CD4-positive, alpha-beta T cell (primary cell): ENCODE measurements around the gene ABCA9. TPM values are rescaled to one million over a fixed set of nuclear protein-coding genes. Genes with fewer than 3 reads are reported as not detected.
"Not testable (repeated sequence)": the region's sequence is repeated elsewhere in the genome, so short reads cannot be mapped to it uniquely, and the experiment has no call there.

Experiments used
- ATAC-seq: fragments of 200-7000 bp; cut with Tn5 transposase; one replicate; pipeline ENCODE4 v1.10.0; 2022; ENCODE audit warnings: mild to moderate bottlenecking; ENCODE audit not compliant: poor library complexity
- CTCF ChIA-PET: fragments of 350-600 bp; sonication (Branson Sonifier 250); formaldehyde crosslinking; loops from one replicate; lab custom pipeline; 2021; ENCODE audit warnings: antibody characterized with exemption, inconsistent platforms; lab: Charles Lee
- POLR2A ChIA-PET: fragments of 350-600 bp; sonication (Branson Sonifier 250); formaldehyde crosslinking; loops from one replicate; lab custom pipeline; 2021; ENCODE audit warnings: antibody characterized with exemption, inconsistent platforms; lab: Charles Lee
- DNase-seq, 14 experiments: peaks; one replicate each; pipeline ENCODE4 v3.0.0-alpha.2; 2013 to 2020; ENCODE audit warnings: mixed read lengths in 2 of 14
- H3K27ac ChIP-seq, 2 donors: one replicate each; pipeline versions ENCODE4 v1.5.1 to v1.7.0; 2013; ENCODE audit warnings: low read length in 2 of 2, low read depth in 1 of 2, mild to moderate bottlenecking in 1 of 2
- H3K27me3 ChIP-seq, 2 experiments: 1 replicate in 1 of 2; 2 replicates in 1 of 2; pipeline versions ENCODE4 v1.6.1 to v1.7.0; 2013; ENCODE audit warnings: low read length in 2 of 2, control low read depth in 1 of 2, mild to moderate bottlenecking in 1 of 2, moderate library complexity in 1 of 2; ENCODE audit not compliant: insufficient read depth in 2 of 2, control insufficient read depth in 1 of 2
- H3K36me3 ChIP-seq: one replicate; pipeline ENCODE4 v1.6.1; 2013; ENCODE audit warnings: low read length, control low read depth; ENCODE audit not compliant: insufficient read depth
- H3K4me1 ChIP-seq: one replicate; pipeline ENCODE4 v1.6.1; 2013; ENCODE audit warnings: low read length, control low read depth; ENCODE audit not compliant: insufficient read depth
- H3K4me3 ChIP-seq: one replicate; pipeline ENCODE4 v1.5.1; 2013; ENCODE audit warnings: mild to moderate bottlenecking, low read length, moderate library complexity
- H3K9me3 ChIP-seq, 2 experiments: 1 replicate in 1 of 2; 2 replicates in 1 of 2; pipeline versions ENCODE4 v1.6.1 to v1.7.0; 2013; ENCODE audit warnings: low read length in 2 of 2, mild to moderate bottlenecking in 2 of 2, control low read depth in 1 of 2, moderate library complexity in 1 of 2; ENCODE audit not compliant: control insufficient read depth in 1 of 2, insufficient read depth in 1 of 2
- H3K27ac Mint-ChIP-seq: one replicate; pipeline ENCODE4 v1.8.0; 2020; ENCODE audit warnings: mixed read lengths
- H3K27me3 Mint-ChIP-seq: one replicate; pipeline ENCODE4 v1.8.0; 2021; ENCODE audit warnings: mixed read lengths
- H3K36me3 Mint-ChIP-seq: one replicate; pipeline ENCODE4 v1.8.0; 2021; ENCODE audit warnings: low read depth, mixed read lengths
- H3K4me1 Mint-ChIP-seq: one replicate; pipeline ENCODE4 v1.8.0; 2021; ENCODE audit warnings: low read depth, mixed read lengths
- H3K4me3 Mint-ChIP-seq: one replicate; pipeline ENCODE4 v1.8.0; 2020; ENCODE audit warnings: mild to moderate bottlenecking, mixed read lengths
- H3K9me3 Mint-ChIP-seq: one replicate; pipeline ENCODE4 v1.8.0; 2020; ENCODE audit warnings: mixed read lengths
- intact Hi-C, 2 experiments: fragments of 100-400 bp; cut with DNase I in 1 of 2; cut with micrococcal nuclease in 1 of 2; formaldehyde crosslinking; loops; one replicate each; pipeline versions ENCODE4 v1.15.1 to v1.9.0; 2023 to 2025; cut with DNase I, micrococcal nuclease
- total RNA-seq, 174 experiments: library from RNA in 2 of 174; stranded (reverse) in 2 of 174; gene quantifications; one replicate each; pipeline ENCODE4 v1.2.3 and lab custom pipeline; 2021 to 2026
- TF ChIP-seq, protein P1 (sequence below): fragments of 200-600 bp; IDR thresholded peaks from one replicate; pipeline ENCODE4 v1.8.0; 2022; ENCODE audit warnings: antibody characterized with exemption, mild to moderate bottlenecking

Gene ABCA9
- total RNA-seq, 2 experiments from 2014 or later, result 0.03 TPM

DNA sequence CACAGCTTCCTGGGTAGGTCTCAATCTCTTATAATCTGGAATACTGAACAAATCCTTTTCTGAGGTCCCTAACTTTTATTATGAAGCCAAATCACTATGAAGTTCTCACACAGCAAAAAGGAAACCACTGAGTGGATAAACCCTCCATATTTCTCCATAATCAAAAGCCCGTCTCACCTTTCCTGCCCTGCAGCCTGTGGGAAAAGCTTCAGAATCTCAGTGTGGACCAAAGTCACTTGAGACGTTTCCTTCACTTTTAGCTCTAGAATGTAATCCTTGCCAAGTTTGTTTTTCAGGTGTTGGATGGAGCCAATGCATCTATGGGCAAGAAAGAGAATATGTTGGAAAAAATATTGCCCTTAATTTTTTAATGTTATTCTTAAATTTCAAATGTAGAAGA is 22.0 kb upstream of the ABCA9 start:
- Mint-ChIP-seq H3K27ac (no peak overlapping the region), H3K4me3 (no peak overlapping the region), H3K36me3 (no peaks in the 10 kb centered on the region), H3K9me3 (no peaks in the 10 kb centered on the region), H3K27me3 (no peaks in the 10 kb centered on the region), H3K4me1 (no peaks in the 10 kb centered on the region)
- no peak for DNase-seq
- Histone ChIP-seq H3K4me3 (no peak overlapping the region), H3K27me3 (no peaks in the 10 kb centered on the region), H3K9me3 (peaks cover 0 to 4% of the 10 kb centered on the region in 2 experiments), H3K36me3 (no peaks in the 10 kb centered on the region), H3K4me1 (no peaks in the 10 kb centered on the region), H3K27ac (no peak overlapping the region)
- TF ChIP-seq, protein P1, sequence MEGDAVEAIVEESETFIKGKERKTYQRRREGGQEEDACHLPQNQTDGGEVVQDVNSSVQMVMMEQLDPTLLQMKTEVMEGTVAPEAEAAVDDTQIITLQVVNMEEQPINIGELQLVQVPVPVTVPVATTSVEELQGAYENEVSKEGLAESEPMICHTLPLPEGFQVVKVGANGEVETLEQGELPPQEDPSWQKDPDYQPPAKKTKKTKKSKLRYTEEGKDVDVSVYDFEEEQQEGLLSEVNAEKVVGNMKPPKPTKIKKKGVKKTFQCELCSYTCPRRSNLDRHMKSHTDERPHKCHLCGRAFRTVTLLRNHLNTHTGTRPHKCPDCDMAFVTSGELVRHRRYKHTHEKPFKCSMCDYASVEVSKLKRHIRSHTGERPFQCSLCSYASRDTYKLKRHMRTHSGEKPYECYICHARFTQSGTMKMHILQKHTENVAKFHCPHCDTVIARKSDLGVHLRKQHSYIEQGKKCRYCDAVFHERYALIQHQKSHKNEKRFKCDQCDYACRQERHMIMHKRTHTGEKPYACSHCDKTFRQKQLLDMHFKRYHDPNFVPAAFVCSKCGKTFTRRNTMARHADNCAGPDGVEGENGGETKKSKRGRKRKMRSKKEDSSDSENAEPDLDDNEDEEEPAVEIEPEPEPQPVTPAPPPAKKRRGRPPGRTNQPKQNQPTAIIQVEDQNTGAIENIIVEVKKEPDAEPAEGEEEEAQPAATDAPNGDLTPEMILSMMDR, result no peak
- ATAC-seq, result no peak
- ChIA-PET POLR2A (interaction anchor here (0.7 kb wide), 1 partner anchor 8 kb away, joined by 3 read pairs; no protein-coding TSS in a partner anchor), CTCF (no interaction called here)
- intact Hi-C loops, result no loop called here

DNA sequence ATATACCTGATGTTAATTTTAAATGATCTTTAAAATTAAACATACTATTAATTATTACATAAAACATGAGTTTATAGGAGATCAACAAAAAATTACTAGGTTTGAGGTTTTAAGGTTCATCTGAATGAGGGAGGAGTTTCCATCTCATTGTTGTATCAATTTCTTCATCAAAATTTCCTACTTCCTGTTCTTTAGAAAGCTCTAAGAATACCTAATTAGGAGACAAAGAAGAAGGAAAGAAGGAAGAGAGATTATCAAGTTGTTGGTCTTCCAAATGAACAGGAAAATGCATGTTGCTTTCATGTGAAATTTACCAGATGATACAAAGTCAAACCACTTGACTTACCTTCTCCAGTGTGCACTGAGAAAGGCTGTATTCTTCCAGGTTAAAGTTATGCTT is 18.1 kb upstream of the ABCA9 start:
- no peak overlapping the region for H3K4me3 Mint-ChIP-seq
- intact Hi-C loops, result no loop called here
- ChIA-PET CTCF (no interaction called here), POLR2A (no interaction called here)
- H3K9me3 ChIP-seq, result peaks cover 4 to 8% of the 10 kb centered on the region in 2 experiments
- ATAC-seq, result no peak
- no peak overlapping the region for H3K27ac Mint-ChIP-seq
- H3K36me3 ChIP-seq, result no peaks in the 10 kb centered on the region
- DNase-seq, result no peak
- H3K4me3 ChIP-seq, result no peak overlapping the region
- no peak overlapping the region for H3K27ac ChIP-seq
- H3K9me3 Mint-ChIP-seq, result peaks cover 4% of the 10 kb centered on the region
- H3K36me3 Mint-ChIP-seq, result no peaks in the 10 kb centered on the region
- no peaks in the 10 kb centered on the region for H3K4me1 Mint-ChIP-seq
- H3K27me3 Mint-ChIP-seq, result no peaks in the 10 kb centered on the region
- TF ChIP-seq, protein P1, result no peak
- no peaks in the 10 kb centered on the region for H3K4me1 ChIP-seq
- no peaks in the 10 kb centered on the region for H3K27me3 ChIP-seq

GRCh38 chr17:69075823-69076222 is 15.1 kb upstream of the ABCA9 start:
- CTCF ChIA-PET, result no interaction called here

GRCh38 chr17:69073392-69073791 is 12.7 kb upstream of the ABCA9 start:
- H3K36me3 Mint-ChIP-seq, intact Hi-C loops, POLR2A ChIA-PET, ATAC-seq, CTCF ChIA-PET, H3K27me3 Mint-ChIP-seq, H3K27ac ChIP-seq, H3K9me3 Mint-ChIP-seq, H3K27me3 ChIP-seq, H3K36me3 ChIP-seq, H3K9me3 ChIP-seq, H3K27ac Mint-ChIP-seq, DNase-seq, H3K4me3 ChIP-seq, H3K4me3 Mint-ChIP-seq: not testable (repeated sequence)
- H3K4me1 Mint-ChIP-seq, result peaks cover 10% of the 10 kb centered on the region
- peaks cover 12% of the 10 kb centered on the region for H3K4me1 ChIP-seq

More at GRCh38 chr17:69075823-69076222, 15.1 kb upstream of the ABCA9 start:
- POLR2A ChIA-PET, result no interaction called here
- Mint-ChIP-seq H3K9me3 (peaks cover 6% of the 10 kb centered on the region), H3K4me3 (no peak overlapping the region), H3K27me3 (no peaks in the 10 kb centered on the region), H3K27ac (no peak overlapping the region), H3K4me1 (peaks cover 8% of the 10 kb centered on the region), H3K36me3 (no peaks in the 10 kb centered on the region)
- no peak overlapping the region for H3K27ac ChIP-seq
- TF ChIP-seq, protein P1, result no peak
- DNase-seq (no peak), ATAC-seq (no peak)
- peaks cover 4 to 8% of the 10 kb centered on the region in 2 experiments for H3K9me3 ChIP-seq
- H3K4me1 ChIP-seq, result peaks cover 6% of the 10 kb centered on the region
- no peak overlapping the region for H3K4me3 ChIP-seq
- H3K27me3 ChIP-seq, result no peaks in the 10 kb centered on the region
- intact Hi-C loops, result no loop called here
- H3K36me3 ChIP-seq, result no peaks in the 10 kb centered on the region

DNA sequence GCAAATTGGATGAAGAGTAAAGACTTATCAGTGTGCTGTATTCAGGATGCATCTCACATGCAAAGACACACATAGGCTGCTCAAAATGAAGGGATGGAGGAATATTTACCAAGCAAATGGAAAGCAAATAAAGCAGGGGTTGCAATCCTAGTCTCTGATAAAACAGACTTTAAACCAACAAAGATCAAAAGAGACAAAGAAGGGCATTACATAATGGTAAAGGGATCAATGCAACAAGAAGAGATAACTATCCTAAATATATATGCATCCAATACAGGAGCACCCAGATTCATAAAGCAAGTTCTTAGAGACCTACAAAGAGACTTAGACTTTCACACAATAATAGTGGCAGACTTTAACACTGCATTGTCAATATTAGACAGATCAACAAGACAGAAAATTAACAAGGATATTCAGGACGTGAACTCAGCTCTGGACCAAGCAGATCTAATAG is 12.1 kb upstream of the ABCA9 start:
- ATAC-seq, H3K27me3 ChIP-seq, H3K4me3 Mint-ChIP-seq, CTCF ChIA-PET, H3K27ac Mint-ChIP-seq, DNase-seq, intact Hi-C loops, H3K36me3 ChIP-seq, H3K27ac ChIP-seq, H3K9me3 Mint-ChIP-seq, H3K9me3 ChIP-seq, POLR2A ChIA-PET, H3K27me3 Mint-ChIP-seq, H3K4me3 ChIP-seq, H3K36me3 Mint-ChIP-seq: not testable (repeated sequence)
- peaks cover 10% of the 10 kb centered on the region for H3K4me1 Mint-ChIP-seq
- H3K4me1 ChIP-seq, result peaks cover 12% of the 10 kb centered on the region
